ENCODE results near the gene PNRC1. TPM values are rescaled to one million over a fixed set of nuclear protein-coding genes. Genes with fewer than 3 reads are reported as not detected.
"Not testable (repeated sequence)": the region's sequence is repeated elsewhere in the genome, so short reads cannot be mapped to it uniquely, and the experiment has no call there.

Gene PNRC1
- total RNA-seq, 3 donors from 2014 or later: 42.8 to 54.1 (median 48.3) TPM

DNA sequence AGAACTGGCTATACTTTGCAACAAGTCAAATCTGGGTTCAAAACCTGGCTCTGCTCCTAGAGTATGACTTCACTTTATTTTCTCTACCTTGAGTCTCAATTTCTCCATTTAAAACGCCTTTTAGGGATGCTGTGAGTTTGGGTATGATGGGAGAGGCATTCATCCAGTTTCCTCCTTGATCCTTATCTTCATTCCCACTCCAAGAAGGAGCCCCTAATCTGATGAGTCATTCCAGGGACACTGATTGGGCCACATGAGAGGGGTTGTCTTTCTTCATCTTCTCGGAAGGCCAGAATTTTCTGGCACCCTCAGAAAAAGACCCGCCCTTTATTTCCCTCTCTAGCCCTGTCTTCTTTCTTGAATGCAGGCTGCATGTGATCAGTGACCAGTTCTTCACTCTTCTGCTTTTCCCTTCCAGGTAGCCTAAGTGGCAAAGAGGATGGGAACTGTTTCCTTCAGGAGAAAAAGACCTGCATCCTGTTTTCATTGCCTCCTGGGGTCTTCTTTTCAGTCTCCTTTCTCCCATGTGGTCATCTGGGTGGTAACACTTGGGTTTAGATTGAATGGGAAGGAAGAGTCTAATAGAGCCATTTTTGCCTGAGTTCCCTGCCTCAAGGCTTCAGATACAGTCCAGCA lies 32.1 kb upstream of the PNRC1 start:
- no peaks in the 10 kb centered on the region for H3K9me3 Mint-ChIP-seq
- no peak for ATAC-seq
- H3K27me3 Mint-ChIP-seq (ENCODE audit: low read depth): no peaks in the 10 kb centered on the region
- no peak overlapping the region for H3K4me3 Mint-ChIP-seq
- no peak for DNase-seq
- peaks cover 11% of the 10 kb centered on the region for H3K4me1 Mint-ChIP-seq (ENCODE audit: low read depth)
- no peaks in the 10 kb centered on the region for H3K36me3 Mint-ChIP-seq (ENCODE audit: insufficient read depth)

DNA sequence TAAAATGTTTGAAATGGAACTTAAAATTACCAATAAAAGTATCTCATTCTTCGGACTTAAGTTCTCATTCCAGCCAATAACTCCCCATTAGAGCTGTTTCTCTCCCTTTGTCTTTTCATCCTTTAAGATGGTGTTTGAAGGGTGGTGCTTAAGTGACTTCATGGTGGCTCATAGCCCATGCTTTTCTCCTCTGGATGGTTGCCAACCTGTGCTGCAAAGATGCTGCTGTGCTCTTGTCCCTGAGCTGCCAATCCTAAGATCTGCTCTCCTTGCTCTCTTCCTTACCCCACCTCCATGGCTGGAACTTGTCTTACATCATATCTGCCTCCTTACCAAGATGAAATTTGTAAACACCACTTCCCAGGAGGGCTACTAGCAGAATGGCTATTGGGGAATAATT lies 31.6 kb upstream of the PNRC1 start:
- no peaks in the 10 kb centered on the region for H3K36me3 Mint-ChIP-seq (ENCODE audit: insufficient read depth)
- H3K4me1 Mint-ChIP-seq (ENCODE audit: low read depth): peaks cover 11% of the 10 kb centered on the region
- H3K27me3 Mint-ChIP-seq (ENCODE audit: low read depth): no peaks in the 10 kb centered on the region
- no peaks in the 10 kb centered on the region for H3K9me3 Mint-ChIP-seq
- no peak for DNase-seq
- ATAC-seq: no peak
- H3K4me3 Mint-ChIP-seq: no peak overlapping the region

- peaks cover 11% of the 10 kb centered on the region for H3K4me1 Mint-ChIP-seq (ENCODE audit: low read depth)
Measured at GRCh38 chr6:89050155-89050554, 30.4 kb upstream of the PNRC1 start.

GRCh38 chr6:89050697-89051096 lies 29.9 kb upstream of the PNRC1 start:
- ATAC-seq: no peak
- Mint-ChIP-seq H3K4me1 (ENCODE audit: low read depth) (peaks cover 11% of the 10 kb centered on the region), H3K36me3 (ENCODE audit: insufficient read depth) (no peaks in the 10 kb centered on the region), H3K27me3 (ENCODE audit: low read depth) (no peaks in the 10 kb centered on the region), H3K4me3 (no peak overlapping the region), H3K9me3 (no peaks in the 10 kb centered on the region)
- no peak for DNase-seq

More at GRCh38 chr6:89050155-89050554, 30.4 kb upstream of the PNRC1 start:
- DNase-seq (no peak), ATAC-seq (no peak)
- no peak overlapping the region for H3K4me3 Mint-ChIP-seq
- no peaks in the 10 kb centered on the region for H3K9me3 Mint-ChIP-seq
- no peaks in the 10 kb centered on the region for H3K36me3 Mint-ChIP-seq (ENCODE audit: insufficient read depth)
- H3K27me3 Mint-ChIP-seq (ENCODE audit: low read depth): no peaks in the 10 kb centered on the region

DNA sequence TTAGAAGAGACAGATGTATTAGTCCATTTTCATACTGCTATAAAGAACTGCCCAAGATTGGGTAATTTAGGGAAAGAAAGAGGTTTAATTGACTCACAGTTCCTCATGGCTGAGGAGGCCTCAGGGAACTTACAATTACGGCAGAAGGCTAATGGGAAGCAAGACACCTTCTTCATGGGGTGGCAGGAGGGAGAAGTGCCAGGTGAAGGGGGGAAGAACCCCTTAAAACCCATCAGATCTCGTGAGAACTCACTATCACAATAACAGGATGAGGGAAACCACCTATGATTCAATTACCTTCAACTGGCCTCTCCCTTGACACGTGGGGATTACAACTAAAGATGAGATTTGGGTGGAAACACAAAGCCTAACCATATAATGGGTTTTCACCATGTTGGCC lies 28.9 kb upstream of the PNRC1 start:
- Mint-ChIP-seq H3K4me3 (no peak overlapping the region), H3K9me3 (no peaks in the 10 kb centered on the region)
- no peak for DNase-seq

GRCh38 chr6:89054208-89054607 lies 26.3 kb upstream of the PNRC1 start:
- no peak for ATAC-seq
- DNase-seq: no peak
- Mint-ChIP-seq H3K36me3 (ENCODE audit: insufficient read depth) (no peaks in the 10 kb centered on the region), H3K27me3 (ENCODE audit: low read depth) (no peaks in the 10 kb centered on the region), H3K4me1 (ENCODE audit: low read depth) (peaks cover 11% of the 10 kb centered on the region), H3K4me3 (no peak overlapping the region), H3K9me3 (no peaks in the 10 kb centered on the region)

More for the DNA sequence above, 28.9 kb upstream of the PNRC1 start:
- H3K27me3 Mint-ChIP-seq (ENCODE audit: low read depth): no peaks in the 10 kb centered on the region
- ATAC-seq: peak; percentile 71 to 72
- no peaks in the 10 kb centered on the region for H3K36me3 Mint-ChIP-seq (ENCODE audit: insufficient read depth)
- H3K4me1 Mint-ChIP-seq (ENCODE audit: low read depth): peaks cover 11% of the 10 kb centered on the region

DNA sequence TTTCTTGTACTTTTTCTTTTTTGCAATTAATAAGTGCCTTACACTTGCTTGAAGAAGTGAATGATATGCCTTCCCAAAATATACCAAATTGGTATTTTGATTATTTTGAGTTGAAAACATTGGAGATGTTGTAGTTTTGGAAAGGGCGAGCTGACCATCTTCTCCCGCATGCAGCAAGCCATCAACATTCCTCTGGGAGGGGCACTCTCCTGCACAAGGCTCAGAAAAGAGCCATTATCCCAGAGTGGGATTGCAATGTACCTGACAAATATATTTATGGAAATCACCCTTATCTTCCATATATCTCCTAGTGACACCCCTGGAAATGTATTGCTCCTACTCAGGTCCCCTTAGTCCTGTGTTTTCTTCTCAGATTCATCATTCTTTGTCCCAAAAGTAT lies 22.8 kb upstream of the PNRC1 start:
- H3K27me3 Mint-ChIP-seq (ENCODE audit: low read depth): no peaks in the 10 kb centered on the region
- DNase-seq: no peak
- no peak overlapping the region for H3K4me3 Mint-ChIP-seq
- H3K4me1 Mint-ChIP-seq (ENCODE audit: low read depth): no peaks in the 10 kb centered on the region
- no peaks in the 10 kb centered on the region for H3K9me3 Mint-ChIP-seq
- H3K36me3 Mint-ChIP-seq (ENCODE audit: insufficient read depth): no peaks in the 10 kb centered on the region
- no peak for ATAC-seq

DNA sequence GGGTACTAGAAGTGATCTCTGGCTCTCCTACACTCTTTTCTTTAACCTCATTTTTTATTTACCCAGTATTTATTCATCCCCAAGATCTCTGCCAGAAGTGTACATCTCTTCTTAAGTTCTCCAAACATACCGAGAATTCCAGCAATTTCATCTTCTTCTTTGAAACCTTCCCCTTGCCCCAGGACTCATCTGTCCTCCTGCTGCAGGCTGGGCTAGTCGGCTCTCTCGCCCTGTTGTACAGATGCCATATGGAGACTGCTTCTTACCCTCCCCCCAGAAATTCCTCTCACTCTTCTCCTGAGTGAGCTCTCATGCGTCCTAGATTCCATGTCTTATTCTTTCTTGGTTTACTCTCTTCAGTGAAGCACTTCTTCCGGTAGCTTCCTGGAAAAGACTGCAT lies 21.9 kb upstream of the PNRC1 start:
- H3K27me3 Mint-ChIP-seq (ENCODE audit: low read depth): no peaks in the 10 kb centered on the region
- DNase-seq (no peak), ATAC-seq (no peak)
- H3K9me3 Mint-ChIP-seq: no peaks in the 10 kb centered on the region
- no peaks in the 10 kb centered on the region for H3K36me3 Mint-ChIP-seq (ENCODE audit: insufficient read depth)
- H3K4me1 Mint-ChIP-seq (ENCODE audit: low read depth): no peaks in the 10 kb centered on the region
- no peak overlapping the region for H3K4me3 Mint-ChIP-seq

GRCh38 chr6:89059227-89059626 lies 21.3 kb upstream of the PNRC1 start:
- DNase-seq (no peak), ATAC-seq (no peak)
- no peaks in the 10 kb centered on the region for H3K4me1 Mint-ChIP-seq (ENCODE audit: low read depth)
- H3K27me3 Mint-ChIP-seq (ENCODE audit: low read depth): no peaks in the 10 kb centered on the region
- no peak overlapping the region for H3K4me3 Mint-ChIP-seq
- H3K9me3 Mint-ChIP-seq: no peaks in the 10 kb centered on the region
- no peaks in the 10 kb centered on the region for H3K36me3 Mint-ChIP-seq (ENCODE audit: insufficient read depth)

- H3K4me1 Mint-ChIP-seq (ENCODE audit: low read depth): no peaks in the 10 kb centered on the region
- peaks cover 3% of the 10 kb centered on the region for H3K27me3 Mint-ChIP-seq (ENCODE audit: low read depth)
- DNase-seq: no peak
- no peaks in the 10 kb centered on the region for H3K9me3 Mint-ChIP-seq
- no peak overlapping the region for H3K4me3 Mint-ChIP-seq
- ATAC-seq: no peak
- no peaks in the 10 kb centered on the region for H3K36me3 Mint-ChIP-seq (ENCODE audit: insufficient read depth)
Measured at GRCh38 chr6:89063881-89064280, 16.7 kb upstream of the PNRC1 start.

GRCh38 chr6:89064931-89065330 lies 15.6 kb upstream of the PNRC1 start:
- not testable (repeated sequence) for H3K36me3 Mint-ChIP-seq (ENCODE audit: insufficient read depth); ATAC-seq

DNA sequence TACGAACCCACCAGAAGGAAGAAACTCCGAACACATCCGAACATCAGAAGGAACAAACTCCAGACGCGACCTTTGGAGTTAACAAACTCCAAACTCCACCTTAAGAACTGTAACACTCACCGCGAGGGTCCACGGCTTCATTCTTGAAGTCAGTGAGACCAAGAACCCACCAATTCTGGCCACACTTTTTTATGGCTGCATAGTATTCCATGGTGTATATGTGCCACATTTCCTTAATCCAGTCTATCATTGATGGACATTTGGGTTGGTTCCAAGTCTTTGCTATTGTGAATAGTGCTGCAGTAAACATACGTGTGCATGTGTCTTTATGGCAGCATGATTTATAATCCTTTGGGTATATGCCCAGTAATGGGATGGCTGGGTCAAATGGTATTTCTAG lies 14.4 kb upstream of the PNRC1 start:
- not testable (repeated sequence) for H3K4me1 Mint-ChIP-seq (ENCODE audit: low read depth); H3K4me3 Mint-ChIP-seq; ATAC-seq; H3K9me3 Mint-ChIP-seq; H3K36me3 Mint-ChIP-seq (ENCODE audit: insufficient read depth); DNase-seq
- peaks cover 12% of the 10 kb centered on the region for H3K27me3 Mint-ChIP-seq (ENCODE audit: low read depth)

More at GRCh38 chr6:89064931-89065330, 15.6 kb upstream of the PNRC1 start:
- H3K4me3 Mint-ChIP-seq; H3K27me3 Mint-ChIP-seq (ENCODE audit: low read depth); H3K9me3 Mint-ChIP-seq; H3K4me1 Mint-ChIP-seq (ENCODE audit: low read depth); DNase-seq: not testable (repeated sequence)

DNA sequence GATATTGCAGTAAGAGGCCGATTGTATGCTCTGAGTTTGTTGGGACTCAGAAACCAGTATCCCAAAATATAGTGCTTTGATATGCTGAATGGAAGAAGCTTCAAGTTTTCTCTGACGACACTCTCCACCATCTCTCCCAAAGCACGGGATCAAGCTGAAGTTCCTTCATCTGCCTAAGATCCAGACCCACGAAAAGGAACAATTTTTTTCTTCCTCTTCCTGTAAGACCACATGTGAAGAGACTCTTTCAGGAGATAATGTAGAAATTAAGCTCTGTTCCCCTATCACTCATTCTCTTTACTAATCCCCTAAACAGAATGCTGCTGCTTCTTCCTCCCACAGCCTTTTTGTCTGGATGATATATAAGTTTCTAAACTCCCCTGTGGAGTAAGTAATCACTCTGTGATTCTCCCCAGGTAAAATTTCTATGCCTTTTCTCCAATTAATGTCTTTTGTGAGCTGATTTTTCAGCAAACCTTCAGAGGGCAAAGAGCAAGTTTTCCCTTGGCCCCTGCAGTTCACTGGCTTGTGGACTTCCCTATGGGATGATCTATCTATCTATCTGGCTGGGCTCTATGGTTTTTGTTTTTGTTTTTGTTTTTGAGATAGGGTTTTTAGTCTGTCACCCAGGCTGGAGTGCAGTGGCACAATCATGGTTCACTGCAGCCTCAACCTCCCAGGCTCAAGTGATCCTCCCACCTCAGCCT lies 13.5 kb upstream of the PNRC1 start:
- Mint-ChIP-seq H3K9me3 (no peaks in the 10 kb centered on the region), H3K4me1 (ENCODE audit: low read depth) (no peaks in the 10 kb centered on the region), H3K4me3 (no peak overlapping the region), H3K36me3 (ENCODE audit: insufficient read depth) (no peaks in the 10 kb centered on the region), H3K27me3 (ENCODE audit: low read depth) (peaks cover 12% of the 10 kb centered on the region)
- no peak for ATAC-seq
- no peak for DNase-seq

DNA sequence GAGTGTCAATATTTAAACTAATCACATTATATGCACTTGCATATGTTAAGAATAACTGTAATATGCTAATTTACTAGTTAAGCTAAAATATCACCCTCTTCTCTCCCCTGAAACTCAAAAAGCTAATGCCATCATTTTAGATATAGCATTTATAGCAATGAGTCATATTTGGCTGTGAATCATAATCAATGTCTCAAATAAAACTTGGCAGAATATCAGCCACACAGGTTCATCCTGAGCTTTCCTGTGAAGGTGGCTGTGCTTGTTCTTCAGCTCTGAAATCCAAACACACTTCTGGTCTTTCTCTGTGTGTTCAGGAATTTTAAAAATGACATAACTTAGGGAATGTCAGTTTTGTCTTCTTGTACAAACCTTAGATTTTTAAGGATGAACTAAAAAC lies 12.8 kb upstream of the PNRC1 start:
- peaks cover 2% of the 10 kb centered on the region for H3K4me1 Mint-ChIP-seq (ENCODE audit: low read depth)
- no peaks in the 10 kb centered on the region for H3K9me3 Mint-ChIP-seq
- H3K36me3 Mint-ChIP-seq (ENCODE audit: insufficient read depth): no peaks in the 10 kb centered on the region
- H3K27me3 Mint-ChIP-seq (ENCODE audit: low read depth): peaks cover 12% of the 10 kb centered on the region
- no peak overlapping the region for H3K4me3 Mint-ChIP-seq
- DNase-seq (no peak), ATAC-seq (no peak)

- peaks cover 12% of the 10 kb centered on the region for H3K27me3 Mint-ChIP-seq (ENCODE audit: low read depth)
- no peaks in the 10 kb centered on the region for H3K36me3 Mint-ChIP-seq (ENCODE audit: insufficient read depth)
- peaks cover 2% of the 10 kb centered on the region for H3K4me1 Mint-ChIP-seq (ENCODE audit: low read depth)
- DNase-seq: no peak
- no peak for ATAC-seq
- no peaks in the 10 kb centered on the region for H3K9me3 Mint-ChIP-seq
- H3K4me3 Mint-ChIP-seq: no peak overlapping the region
Measured at GRCh38 chr6:89068695-89069094, 11.9 kb upstream of the PNRC1 start.

All from activated T-cell treated with anti-CD3 and anti-CD28 coated beads, Interleukin-2, amount 50 U/mL, for 4 hours (primary cell).